HL-60 (cell line): ENCODE results near the gene RIPPLY3.

Experiments
- DNase-seq, 2 experiments: peaks; one replicate each; pipeline ENCODE4 v3.0.0-alpha.2; 2010 to 2020; ENCODE audit warnings: low read depth in 1 of 2, low spot score in 1 of 2
- H3K27ac ChIP-seq: fragments of 250-450 bp; sonication (Bioruptor Pico); replicated peaks from 2 replicates; pipeline ENCODE4 v1.5.1; 2020; ENCODE audit warnings: mild to moderate bottlenecking, moderate library complexity
- H3K27me3 ChIP-seq: fragments of 250-450 bp; sonication (Bioruptor Pico); 2 replicates; pipeline ENCODE4 v1.5.1; 2021; ENCODE audit warnings: mild to moderate bottlenecking, moderate library complexity; ENCODE audit not compliant: insufficient read depth, poor library complexity, severe bottlenecking
- H3K4me3 ChIP-seq: replicated peaks from 2 replicates; pipeline ENCODE4 v1.5.1; 2011; ENCODE audit warnings: mild to moderate bottlenecking, control low read depth, low read length; ENCODE audit not compliant: insufficient read depth
- GABPA ChIP-seq: IDR thresholded peaks from 2 replicates; pipeline ENCODE4 v1.6.1; 2012; ENCODE audit warnings: low read depth
- POLR2AphosphoS5 ChIP-seq: IDR thresholded peaks from 2 replicates; pipeline ENCODE4 v1.6.1; 2012; ENCODE audit warnings: low read depth
- SPI1 ChIP-seq: IDR thresholded peaks from 2 replicates; pipeline ENCODE4 v1.6.1; 2012; ENCODE audit warnings: low read depth, mild to moderate bottlenecking, borderline replicate concordance
- TF ChIP-seq, protein P1 (sequence below): IDR thresholded peaks from 2 replicates; pipeline ENCODE4 v1.6.1; 2012; ENCODE audit warnings: low read depth; ENCODE audit not compliant: insufficient replicate concordance
- TF ChIP-seq, protein P2 (sequence below): IDR thresholded peaks from one replicate; pipeline ENCODE4 v1.5.1; 2011; ENCODE audit warnings: low read length, control low read depth, inconsistent platforms; ENCODE audit not compliant: insufficient read depth

RIPPLY3 gene

DNA sequence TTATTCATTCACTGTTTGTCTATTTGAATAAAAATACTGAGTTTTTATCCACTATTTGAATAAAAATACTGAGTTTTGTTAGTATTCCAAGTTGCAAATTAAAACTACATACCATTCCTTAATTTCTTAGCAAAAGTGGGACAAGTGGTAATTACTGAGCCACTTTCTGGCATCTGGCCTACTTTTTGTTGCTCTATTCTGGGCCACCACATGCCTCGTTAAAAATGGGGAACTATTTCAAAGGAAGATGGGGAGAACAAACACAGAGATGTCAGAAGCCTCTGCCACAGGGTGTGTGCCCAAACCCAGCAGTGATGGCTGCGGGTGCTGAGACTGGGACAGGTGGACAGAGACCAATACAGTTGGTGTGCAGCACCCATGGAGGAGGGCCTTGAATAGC is 51.8 kb downstream of the RIPPLY3 start:
- TF ChIP-seq POLR2AphosphoS5 (no peak), GABPA (no peak), SPI1 (no peak)
- TF ChIP-seq, protein P1, sequence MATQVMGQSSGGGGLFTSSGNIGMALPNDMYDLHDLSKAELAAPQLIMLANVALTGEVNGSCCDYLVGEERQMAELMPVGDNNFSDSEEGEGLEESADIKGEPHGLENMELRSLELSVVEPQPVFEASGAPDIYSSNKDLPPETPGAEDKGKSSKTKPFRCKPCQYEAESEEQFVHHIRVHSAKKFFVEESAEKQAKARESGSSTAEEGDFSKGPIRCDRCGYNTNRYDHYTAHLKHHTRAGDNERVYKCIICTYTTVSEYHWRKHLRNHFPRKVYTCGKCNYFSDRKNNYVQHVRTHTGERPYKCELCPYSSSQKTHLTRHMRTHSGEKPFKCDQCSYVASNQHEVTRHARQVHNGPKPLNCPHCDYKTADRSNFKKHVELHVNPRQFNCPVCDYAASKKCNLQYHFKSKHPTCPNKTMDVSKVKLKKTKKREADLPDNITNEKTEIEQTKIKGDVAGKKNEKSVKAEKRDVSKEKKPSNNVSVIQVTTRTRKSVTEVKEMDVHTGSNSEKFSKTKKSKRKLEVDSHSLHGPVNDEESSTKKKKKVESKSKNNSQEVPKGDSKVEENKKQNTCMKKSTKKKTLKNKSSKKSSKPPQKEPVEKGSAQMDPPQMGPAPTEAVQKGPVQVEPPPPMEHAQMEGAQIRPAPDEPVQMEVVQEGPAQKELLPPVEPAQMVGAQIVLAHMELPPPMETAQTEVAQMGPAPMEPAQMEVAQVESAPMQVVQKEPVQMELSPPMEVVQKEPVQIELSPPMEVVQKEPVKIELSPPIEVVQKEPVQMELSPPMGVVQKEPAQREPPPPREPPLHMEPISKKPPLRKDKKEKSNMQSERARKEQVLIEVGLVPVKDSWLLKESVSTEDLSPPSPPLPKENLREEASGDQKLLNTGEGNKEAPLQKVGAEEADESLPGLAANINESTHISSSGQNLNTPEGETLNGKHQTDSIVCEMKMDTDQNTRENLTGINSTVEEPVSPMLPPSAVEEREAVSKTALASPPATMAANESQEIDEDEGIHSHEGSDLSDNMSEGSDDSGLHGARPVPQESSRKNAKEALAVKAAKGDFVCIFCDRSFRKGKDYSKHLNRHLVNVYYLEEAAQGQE = no peak
- TF ChIP-seq, protein P2, sequence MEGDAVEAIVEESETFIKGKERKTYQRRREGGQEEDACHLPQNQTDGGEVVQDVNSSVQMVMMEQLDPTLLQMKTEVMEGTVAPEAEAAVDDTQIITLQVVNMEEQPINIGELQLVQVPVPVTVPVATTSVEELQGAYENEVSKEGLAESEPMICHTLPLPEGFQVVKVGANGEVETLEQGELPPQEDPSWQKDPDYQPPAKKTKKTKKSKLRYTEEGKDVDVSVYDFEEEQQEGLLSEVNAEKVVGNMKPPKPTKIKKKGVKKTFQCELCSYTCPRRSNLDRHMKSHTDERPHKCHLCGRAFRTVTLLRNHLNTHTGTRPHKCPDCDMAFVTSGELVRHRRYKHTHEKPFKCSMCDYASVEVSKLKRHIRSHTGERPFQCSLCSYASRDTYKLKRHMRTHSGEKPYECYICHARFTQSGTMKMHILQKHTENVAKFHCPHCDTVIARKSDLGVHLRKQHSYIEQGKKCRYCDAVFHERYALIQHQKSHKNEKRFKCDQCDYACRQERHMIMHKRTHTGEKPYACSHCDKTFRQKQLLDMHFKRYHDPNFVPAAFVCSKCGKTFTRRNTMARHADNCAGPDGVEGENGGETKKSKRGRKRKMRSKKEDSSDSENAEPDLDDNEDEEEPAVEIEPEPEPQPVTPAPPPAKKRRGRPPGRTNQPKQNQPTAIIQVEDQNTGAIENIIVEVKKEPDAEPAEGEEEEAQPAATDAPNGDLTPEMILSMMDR = no peak
- Histone ChIP-seq H3K27ac (no peak overlapping the region), H3K27me3 (no peaks in the 10 kb centered on the region), H3K4me3 (no peak overlapping the region)
- peak in 1 of 2 experiments; percentile 42 for DNase-seq

DNA sequence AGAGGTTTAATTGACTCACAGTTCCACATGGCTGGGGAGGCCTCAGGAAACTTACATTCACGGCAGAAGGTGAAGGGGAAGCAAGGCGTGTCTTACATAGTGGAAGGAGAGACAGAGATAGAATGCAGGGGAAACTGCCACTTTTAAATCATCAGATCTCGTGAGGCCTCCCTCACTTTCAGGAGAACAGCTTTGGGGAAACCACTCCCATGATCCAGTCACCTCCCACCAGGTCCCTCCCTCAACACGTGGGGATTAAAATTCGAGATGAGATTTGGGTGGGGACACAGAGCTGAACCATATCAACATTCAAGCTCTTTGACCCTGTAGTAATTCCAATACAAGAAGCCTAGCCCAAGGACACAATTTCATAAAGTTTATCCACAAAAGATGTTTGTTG is 52.7 kb downstream of the RIPPLY3 start:
- no peak overlapping the region for H3K27ac ChIP-seq
- no peaks in the 10 kb centered on the region for H3K27me3 ChIP-seq
- TF ChIP-seq, protein P1 = no peak
- no peak for TF ChIP-seq GABPA
- DNase-seq = no peak
- H3K4me3 ChIP-seq = no peak overlapping the region

DNA sequence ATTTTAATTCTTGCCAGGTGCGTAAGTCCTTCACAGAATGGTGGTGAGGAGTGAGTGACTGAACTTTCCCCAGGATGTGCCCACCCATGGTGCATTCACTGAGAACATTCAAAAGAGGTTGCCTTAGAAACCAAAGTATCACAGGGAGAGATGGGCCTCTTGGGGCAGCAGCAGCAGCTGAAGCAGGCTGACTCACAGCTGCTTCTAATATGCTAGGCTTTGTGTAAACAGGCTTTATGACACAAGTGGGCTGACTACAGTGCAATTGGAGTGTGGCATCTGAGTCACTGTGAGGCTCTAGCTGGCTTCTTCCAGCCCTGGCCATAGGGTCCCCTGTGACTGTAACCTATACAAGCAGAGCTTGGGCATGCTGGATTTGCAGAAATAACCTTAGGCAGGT is 53.8 kb downstream of the RIPPLY3 start:
- Histone ChIP-seq H3K4me3 (no peak overlapping the region), H3K27me3 (no peaks in the 10 kb centered on the region), H3K27ac (no peak overlapping the region)
- TF ChIP-seq, protein P1 = no peak
- no peak for TF ChIP-seq SPI1
- TF ChIP-seq, protein P2 = no peak
- no peak for TF ChIP-seq GABPA
- TF ChIP-seq POLR2AphosphoS5 = no peak
- DNase-seq = no peak

DNA sequence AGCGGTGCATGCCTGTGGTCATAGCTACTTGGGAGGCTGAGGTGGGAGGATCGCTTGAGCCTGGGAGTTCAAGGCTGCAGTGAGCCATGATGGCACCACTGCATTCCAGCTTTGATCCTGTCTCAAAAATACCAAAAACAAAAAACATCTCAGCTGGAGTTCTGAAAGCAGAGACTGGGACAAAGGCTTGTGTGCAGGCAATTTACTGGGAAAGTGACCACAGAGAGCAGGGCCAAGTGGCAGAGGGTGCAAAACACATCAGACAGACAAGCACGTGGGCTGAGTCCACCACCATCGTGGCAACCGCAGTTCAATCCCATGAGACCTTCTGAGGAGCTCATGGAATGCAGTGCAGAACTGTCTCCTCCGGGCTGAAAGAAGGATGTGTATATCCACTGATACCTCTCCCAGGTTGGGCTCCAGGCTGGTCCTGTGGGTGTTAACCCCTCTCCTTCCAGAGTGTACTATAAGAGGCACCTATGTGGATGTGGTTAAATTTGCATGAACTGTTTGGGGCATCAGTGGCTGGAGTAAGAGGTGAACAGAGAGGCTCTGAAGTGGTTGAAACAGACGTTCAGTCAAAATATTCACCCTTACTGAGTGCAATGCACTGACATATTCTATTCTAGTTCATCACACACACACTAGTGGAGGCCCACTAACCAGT is 55.6 kb downstream of the RIPPLY3 start:
- no peaks in the 10 kb centered on the region for H3K27me3 ChIP-seq
- no peak overlapping the region for H3K4me3 ChIP-seq
- DNase-seq = no peak
- TF ChIP-seq, protein P2 = no peak
- TF ChIP-seq, protein P1 = no peak
- TF ChIP-seq POLR2AphosphoS5 (no peak), GABPA (no peak), SPI1 (no peak)
- no peak overlapping the region for H3K27ac ChIP-seq
